ENCODE results near the gene COL5A2.

Gene COL5A2

DNA sequence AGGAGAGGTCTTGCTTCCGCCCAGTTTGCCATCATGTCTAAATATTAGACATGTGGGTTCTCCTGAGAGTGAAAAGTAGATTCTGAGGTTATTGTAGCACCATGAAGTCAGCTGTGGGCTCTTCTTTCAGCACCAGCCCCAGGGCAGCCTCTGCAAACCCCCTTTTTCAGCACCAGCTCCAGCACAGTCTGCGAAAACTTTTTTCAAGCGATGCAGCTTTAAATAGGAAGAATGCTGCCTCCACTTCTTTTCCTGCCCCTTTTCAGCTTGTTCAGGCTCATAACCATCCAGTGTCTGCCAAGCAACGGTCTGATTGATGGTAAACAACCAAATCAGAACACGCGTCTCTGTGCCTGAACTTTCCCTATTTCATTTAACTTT lies at the start of gene COL5A2:
TSS of gene COL5A2 (minus strand) at position 192 of the 381 bp plus-strand sequence. CDS start at position 35, 157 bp downstream.
- DNase-seq, result peak; percentile 62

DNA sequence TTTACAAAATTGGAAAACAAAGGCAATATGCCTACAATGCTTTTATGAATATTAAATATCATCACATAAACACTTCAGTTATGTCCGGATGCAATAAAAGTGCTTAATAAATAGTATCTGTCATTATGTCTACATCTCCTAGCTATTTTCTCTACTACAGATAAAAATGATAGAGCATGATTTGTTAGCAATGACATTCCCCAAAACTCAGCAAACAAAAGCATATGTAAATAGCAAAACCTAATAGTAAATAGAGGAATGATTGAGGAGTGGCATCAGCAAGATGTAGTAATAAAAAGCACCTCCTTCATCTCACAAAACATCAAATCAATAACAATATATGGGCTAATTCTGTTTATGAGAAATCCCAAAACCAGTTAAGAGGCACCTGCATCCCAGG lies 46.5 kb upstream of the COL5A2 start:
- no peak for DNase-seq

DNA sequence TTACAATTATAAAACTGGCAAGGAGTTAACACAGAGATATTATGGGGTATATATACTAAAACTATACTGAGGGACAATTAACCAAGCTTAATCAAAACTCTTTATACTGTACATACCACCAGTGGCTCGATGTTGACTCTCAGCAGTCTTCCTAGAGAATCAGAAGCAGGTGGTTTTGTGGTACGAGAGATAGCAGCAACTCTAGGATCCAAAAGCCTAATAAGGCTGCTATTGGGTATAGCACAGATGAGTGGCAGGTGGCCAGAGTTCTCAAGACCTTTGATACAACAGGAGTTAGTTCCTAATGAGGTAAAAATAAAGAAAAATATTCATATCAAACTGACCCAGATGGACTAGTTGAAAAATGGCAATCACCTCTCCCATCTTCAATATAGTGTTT lies 45.5 kb upstream of the COL5A2 start:
- no peak for DNase-seq

DNA sequence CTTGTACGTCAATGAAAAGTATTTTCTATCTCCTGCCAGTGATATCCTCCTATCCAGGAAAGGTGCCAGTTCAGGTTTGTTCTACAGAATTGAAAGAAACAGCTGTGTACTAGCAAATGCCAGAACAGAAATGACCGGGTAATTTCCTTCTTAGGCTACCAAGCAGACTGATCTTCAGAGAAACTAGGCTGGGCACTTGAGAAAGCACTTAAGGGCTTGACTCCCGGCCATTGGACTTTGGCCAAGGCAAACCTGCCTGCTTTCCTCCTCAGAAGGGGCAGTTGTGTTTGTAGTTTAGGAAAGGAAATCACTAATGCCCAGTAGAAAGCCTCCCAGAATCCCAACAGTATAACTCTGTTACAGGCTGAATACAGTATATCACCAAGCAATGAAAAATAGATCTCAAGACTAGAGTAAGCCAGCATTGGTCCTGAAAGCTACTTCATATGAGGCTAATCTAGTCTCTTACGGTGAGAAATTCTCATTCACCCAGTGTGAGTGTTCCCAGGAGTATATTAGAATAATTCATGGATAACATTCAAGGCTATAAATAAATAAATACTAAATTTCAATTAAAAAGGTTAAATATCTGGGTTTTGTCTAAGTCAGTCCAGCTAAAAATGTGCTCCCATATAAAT lies 43.0 kb upstream of the COL5A2 start:
- no peak for DNase-seq

DNA sequence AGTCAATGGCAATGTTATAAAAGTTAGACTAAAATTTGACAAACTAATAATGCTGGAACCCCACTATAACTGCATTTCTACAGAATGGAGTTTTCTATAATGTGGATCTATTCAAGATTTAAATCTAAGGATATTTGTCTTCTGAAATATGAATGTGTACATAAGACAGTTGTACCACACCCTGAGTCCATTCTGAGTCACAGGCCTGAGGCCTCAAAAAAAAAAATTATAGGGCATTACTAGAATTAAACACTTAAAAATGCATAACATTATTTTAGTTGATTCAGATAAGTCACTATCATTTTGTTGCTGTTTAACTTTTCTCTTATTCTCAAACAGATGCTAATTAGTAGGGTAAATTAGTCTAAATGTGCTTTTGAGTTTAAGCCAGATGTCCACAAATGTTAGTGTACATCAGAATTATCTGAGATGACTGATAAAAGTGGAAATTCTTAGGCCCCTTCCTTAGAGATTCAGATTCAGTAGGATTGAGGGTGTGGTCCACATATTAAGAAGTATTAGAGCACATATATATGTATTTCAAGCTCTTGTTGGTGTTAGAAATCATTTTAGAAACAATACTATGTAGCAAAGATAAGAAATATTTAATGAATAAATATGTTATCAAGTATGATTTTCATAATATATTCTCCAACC lies 42.4 kb upstream of the COL5A2 start:
- DNase-seq, result no peak

DNA sequence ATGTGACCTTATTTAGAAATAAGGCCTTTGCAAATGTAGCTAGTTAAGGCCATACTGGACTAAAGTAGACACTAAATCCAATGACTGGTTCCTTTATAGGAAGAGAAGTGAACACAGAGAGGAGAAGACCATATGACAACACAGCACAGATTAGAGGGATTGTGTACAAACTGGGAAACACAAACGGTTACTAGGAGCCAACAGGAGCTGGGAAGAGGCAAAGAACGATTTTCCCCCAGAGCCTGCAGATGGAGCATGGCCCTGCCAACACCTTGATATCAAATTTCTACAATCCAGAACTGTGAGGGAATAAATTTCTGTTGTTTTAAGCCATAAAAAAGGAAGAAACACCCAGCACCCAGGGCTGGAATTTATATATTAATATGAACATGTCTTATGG lies 38.7 kb upstream of the COL5A2 start:
- DNase-seq, result no peak

DNA sequence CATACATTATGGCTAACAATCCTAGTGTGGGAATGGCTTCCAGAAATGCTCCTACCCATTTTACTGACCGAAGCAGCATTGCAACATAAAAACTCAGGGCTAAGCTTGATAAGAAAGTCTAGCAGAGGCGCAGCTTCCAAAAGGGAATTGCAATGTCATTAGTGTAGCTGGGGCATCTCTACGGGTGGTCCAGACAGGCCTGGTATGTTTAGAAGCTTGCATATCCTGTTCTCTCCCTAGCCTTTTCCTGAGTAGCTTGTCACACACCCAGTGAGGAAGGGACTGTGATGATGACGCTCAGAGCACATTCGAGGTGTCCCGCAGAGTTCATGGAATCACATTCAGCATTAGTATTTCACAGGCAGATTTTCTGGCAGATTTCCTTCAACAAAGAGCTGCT lies 38.0 kb upstream of the COL5A2 start:
- no peak for DNase-seq

DNA sequence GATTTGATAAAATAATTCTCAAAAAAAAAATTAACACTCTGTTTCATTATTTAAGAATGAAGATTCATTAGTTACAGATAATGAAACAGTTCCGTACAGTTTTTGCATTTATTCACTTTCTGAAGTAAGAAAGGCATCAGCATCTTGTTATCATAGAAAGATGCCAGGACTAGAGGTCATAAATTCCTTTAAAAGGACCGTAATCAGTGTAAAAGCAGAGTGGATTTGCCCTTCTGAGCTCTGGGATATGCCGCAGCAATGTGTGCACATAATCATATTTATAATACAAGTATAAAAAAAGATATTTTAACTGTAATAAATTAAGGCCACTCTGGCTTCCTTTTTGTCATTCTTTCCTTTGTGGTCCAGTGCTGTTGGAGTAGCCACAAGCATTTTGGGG lies 37.5 kb upstream of the COL5A2 start:
- DNase-seq, result no peak

DNA sequence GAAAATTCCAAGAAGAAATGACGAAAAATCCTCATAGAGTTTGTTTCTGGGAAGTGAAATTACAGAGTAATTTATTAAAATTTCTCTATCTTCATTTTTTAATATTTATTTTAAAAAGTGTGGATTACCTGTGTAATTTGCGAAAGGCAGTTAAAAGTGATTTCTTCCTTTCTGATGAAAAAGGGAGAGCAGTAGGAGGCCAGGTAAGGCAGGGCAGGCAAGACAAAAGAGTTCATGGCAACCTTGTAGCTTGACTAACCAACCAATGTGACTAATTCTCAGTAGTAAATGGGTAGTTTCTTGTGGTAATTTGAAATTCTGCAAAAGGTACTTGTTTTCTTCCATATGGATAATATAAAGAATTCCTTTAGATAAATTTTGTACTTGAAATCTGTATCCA lies 34.9 kb upstream of the COL5A2 start:
- DNase-seq, result no peak

DNA sequence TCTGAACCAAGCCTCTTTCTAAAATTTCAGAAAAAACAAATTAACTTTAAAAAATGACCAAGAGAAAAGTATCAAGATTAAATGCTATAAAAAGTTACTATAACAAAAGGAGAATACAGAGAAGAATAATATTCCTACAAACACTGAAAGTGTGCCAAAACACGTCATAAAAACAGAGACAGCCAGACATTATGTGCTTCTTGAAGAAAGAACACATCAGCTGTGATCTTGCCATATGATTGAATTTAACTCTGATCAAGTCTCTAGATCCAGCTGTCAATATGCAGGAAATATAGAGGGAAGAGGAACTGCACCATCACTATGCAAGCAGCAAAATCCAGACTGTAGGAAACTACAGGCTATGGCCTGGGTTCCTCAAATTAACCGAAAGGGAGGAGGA lies 33.7 kb upstream of the COL5A2 start:
- no peak for DNase-seq

DNA sequence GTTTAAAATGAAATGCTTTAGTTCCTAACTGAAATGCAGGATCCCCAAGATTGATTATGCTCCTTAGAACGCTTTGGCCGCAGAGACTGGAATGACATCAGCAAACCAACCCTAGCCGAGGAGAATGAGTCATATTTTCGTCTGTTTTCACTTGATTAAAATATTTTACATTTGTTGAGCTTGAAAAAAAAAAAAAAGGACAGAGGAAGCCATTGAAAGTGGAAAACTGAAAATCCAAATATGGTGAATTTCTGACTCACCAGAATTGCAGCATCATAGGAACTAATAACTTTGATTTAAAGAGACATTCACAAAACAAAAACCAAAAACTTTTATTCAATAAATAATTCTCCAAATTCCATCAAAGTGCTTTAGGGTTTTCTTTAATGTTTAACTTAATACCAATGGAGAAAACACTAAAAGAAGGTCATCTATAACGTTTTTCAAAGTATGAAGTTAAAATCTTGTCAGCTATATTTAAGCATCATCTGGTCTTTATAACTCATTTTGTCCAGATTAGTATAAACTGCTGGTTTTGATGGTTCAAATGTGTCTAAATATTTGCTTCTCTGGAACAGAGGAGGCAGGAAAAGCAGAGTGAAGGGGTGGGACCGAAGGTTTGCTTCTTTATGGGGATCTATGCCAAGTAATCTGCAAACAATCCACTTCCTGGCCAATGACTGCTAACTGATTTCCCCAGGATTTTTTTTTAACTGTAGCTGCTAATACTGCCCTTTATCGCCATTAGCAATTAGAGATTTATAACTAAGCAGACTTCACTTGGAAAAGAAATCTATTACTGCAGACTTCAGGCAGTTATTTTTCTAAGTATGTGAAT lies 30.9 kb upstream of the COL5A2 start:
- DNase-seq, result peak; percentile 91

DNA sequence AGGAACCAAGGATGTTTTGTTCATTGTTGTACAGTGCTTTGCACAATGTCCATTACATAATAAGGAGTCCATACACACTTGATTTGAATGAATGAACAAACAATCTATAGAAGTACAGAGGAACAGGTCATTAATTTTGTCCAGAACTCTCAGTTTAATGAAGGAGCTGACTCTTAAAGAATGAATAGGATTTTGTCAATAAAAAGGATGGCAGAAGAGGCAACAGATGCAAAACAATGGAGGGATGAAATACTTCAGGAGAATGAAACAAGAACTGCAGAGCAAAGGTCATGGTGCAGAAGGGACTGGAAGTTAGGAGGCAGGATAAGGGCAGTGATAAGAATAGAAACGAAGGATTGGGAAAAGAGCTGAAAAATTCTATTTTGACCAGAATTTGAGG lies 28.7 kb upstream of the COL5A2 start:
- no peak for DNase-seq

DNA sequence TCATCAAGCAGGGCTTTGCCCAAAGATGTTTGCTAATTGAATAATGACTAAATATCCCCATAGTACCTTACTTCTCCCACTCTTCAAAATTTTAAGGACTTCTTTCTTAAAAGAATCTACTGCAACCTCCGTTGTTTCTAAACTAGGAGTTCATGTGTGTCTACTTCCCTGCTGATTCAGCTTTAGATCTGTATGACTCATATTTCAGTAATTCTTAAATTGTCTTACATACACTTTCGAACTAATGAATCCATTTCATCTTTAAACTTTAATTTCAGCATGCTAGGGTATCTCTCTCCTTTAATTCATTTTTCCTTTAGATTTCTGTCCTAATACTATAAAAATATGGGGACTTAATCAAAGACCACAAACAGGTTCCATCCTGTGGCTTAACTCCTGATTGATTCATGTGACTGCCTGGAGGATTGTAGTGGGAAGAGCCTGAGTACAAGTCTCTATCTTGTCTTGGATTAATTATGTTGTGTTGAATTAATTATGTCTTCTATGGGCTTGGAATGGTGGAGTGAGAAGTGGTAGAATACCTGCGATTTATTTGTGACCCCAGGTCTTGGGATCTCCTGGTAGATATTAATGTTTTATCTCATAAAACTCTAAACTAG lies 24.9 kb upstream of the COL5A2 start:
- peak; percentile 34 for DNase-seq

DNA sequence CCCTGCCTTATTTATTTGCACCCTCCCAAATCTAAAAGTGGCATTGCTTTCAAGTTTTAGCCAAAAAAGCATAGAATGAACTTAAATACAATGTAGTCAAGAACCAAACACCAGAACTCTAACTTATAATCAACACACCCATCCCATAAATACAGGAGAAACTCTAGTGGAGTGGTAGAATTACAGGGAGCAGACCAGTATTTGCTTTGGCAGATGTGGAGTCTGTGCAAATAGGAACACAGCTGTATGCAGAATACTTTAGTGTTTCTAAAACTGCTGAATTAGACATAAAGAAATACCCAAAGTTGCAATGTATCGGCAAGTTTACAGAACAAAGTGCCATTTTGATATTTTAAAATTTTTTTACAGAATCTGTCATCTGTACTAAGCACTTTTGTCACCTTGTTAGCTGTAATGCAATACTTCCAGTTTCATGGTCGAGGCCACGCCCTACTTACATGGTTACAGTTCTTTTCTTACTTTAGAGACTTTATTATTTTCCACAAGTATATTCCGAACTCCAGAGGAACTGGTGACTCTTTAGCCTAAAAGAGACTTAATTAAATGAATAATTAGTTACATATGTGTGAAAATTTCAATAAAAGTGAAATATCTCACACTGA lies 23.7 kb upstream of the COL5A2 start:
- no peak for DNase-seq

DNA sequence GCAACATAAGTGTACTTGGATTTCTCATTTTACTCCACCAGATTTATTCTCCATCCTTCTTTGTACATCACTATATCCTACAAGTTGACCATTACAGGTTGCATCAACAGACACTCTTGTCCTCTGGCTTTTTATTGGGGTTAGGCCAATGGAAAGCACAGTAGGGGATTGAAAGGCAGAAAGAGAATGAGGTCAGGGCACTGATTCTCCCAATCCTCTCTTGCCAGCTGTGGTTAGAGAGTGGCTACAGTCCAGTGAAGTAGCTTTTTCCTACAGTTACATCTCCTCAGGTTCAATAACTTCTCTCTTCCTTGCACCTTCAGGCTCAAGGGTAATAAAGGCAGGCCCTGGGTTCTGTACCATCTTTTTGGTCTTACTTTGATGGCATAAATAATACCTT lies 20.2 kb upstream of the COL5A2 start:
- no peak for DNase-seq

DNA sequence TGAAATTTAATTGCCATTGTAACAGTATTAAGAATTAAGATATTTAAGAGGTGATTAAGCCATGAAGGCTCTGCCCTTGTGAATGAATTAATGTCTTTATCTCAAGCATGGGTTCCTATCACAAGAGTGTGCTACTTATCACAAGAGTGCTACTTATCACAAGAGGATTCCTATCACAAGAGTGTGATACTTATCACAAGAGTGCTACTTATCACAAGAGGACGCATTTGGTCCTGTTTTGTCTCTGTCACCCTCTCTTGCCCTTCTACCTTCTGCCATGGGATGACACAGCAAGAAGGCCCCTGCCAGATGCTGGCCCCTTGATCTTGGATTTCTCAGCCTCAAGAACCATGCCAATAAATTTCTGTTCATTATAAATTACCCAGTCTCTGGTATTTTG lies 13.2 kb upstream of the COL5A2 start:
- no peak for DNase-seq

DNA sequence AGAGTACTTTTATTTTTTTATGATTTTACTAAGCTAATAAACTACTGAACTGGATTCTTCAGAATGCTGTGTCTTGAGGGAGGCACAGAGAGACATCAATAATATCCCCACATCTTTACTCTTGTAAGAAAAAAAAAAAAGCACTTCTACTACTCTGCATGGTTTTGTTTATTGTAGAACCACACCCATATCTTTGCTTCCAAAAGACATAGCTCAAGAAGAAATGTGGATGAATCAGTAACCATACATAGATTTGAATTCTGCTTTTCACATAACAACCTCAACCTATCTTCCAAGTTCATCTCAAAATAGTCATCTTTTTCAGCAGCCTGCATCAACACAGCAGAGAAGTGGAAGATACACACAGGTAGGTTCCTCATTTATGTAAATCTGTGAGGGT lies 12.2 kb upstream of the COL5A2 start:
- DNase-seq, result no peak

DNA sequence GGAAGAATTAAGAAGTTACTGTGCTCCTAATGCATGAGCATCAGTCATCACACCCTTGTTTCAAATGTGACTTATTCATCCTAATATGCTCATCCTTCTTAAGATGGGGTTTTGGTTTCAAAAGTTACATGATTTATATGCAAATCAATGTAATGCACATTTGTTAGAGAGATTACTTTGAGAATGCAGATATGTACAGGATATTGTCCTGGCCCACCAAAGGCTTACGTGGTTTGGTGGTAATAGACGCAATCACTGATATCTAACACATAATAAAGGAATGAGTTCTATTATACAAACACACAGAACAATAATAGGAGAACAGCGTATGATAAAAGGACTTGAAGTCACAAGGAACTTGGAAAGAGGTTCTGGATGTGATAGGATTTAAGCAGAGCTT lies 11.1 kb upstream of the COL5A2 start:
- DNase-seq, result no peak

DNA sequence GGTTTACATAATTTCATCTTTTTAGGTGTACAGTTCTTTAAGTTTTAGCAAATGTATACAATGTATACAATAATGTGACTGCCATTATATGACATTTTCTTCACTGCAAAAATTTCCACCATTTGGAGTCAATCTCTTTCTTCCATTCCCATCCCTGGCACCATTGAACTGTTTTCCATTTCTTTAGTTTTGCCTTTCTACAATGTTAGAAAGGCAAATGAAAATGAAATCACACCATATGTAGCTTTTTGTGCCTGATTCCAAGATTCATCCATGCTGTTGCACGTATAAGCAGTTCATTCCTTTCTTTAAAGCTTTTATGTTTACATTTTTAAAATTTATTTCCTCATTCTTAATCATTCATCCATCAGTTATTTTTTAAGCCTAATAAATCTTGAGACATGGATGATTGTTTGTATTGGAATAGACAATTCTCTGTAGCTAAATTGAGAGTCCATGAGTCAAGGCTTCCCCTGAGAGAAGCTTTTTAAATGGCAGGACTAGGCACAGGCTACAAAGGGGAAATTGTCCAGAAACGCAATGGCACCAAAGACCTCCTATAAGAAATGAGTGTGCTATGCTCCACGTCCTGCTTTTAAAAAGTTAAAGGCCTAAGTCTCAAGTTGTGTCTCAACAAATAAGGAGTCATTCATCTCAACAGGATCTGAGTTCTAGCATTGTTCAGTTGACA lies 8.7 kb upstream of the COL5A2 start:
- DNase-seq, result no peak

DNA sequence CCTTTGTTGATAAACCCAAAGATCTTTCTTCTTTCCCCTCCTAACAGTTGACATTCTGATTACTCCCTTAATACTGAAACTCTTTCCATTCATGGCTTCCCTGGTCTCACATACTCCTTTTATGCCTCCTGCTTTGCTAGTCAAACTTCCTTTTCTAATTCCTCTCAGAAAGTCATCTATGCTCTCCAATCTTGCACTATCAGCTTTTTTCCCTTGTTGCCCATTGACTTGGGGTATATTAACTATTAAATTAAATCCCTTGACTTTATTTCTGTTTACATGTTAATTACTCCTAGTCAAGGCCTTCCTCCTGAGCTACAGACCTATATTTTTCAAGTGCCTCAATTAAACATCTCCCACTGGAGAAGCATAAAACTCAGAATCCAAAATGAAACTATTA lies 3.6 kb upstream of the COL5A2 start:
- DNase-seq, result no peak

DNA sequence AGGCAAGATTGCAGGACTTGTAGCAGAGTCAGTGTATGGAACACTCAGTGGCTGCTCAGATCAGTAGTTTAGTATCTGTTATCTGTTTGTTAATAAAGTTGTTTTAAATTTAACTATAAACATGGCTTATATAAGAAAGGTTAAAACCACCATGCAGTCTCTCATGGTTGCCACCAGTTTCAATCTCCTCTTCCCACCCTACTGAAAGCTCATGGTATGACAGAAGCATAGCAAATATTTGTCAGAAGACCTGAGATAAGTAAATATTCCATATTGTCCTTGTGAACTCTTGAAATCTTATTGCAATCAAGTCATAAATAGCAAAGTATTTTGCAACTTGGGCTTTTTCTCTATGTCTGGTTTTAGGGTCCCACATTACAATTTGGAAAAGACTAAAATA lies 2.1 kb upstream of the COL5A2 start:
- no peak for DNase-seq

DNA sequence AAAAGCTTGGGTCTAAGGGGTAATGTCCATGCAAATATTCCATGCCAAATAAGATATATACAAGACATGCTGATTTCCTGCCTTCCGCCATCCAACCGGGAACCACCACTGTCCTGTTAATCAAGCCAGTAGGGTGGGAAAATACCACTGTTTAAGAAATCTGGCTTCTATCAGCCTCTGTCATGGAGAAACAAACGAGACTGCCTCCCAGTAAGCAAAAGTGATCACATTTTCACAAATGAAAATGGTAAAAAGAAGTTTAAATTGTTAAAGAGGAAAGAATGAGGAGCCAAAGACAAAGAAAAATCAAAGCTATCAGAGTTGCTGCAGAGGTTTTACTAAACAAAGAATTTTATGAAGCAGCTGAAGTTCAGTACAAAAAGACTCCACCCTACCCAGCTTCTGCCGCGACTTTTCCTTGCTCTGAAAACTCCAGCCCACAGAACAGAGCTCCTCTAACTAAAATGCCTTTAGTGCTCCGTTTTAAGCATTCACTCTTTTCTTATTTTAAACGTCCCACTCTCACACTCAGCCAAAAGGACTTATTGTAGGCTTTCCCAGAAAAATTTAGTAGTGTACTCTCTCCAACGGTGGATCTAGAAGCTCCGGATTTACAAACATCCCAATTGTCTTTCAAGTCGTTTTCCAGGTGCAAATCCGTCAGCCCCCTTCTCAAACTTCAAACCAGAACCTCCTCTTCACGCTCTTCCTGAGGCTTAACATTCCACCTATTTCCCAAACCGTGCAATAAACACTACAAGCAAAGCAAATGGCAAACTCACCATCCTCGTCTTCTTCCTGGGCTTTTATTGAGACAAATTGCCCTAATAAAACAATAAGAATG lies 613 bp downstream of the COL5A2 start:
- DNase-seq, result peak; percentile 49

Data from kidney glomerular epithelial cell (primary cell).